ENCODE data around the gene ARL15.

DNA sequence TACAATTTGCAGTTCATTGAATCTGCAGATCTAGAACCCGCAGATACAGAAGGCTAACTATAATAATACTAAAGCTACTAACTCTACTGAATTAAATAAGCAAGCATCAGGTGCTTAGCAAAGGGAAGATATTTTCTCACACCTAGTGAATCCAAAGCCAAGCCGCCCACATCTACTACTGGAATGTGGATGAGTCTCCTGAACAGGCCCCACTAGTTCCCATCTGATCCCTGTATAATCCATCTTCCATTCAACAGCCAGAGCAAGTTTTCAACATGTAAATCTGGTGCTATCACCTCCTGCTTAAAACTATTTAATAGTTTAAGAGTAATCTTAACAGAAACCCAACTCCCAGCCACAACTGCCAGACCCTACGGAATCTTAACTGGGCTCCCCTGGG lies 18.9 kb downstream of the ARL15 start:
- TF ChIP-seq CREB1 (IDR thresholded peaks at IDR 0.05; ENCODE audit: low read depth) (no peak), CEBPB (IDR thresholded peaks at IDR 0.05) (no peak), TAF1 (IDR thresholded peaks at IDR 0.05; ENCODE audit: low read depth) (no peak), TCF12 (IDR thresholded peaks at IDR 0.05; ENCODE audit: low read depth) (no peak), YY1 (IDR thresholded peaks at IDR 0.05; ENCODE audit: low read depth) (no peak), TEAD4 (IDR thresholded peaks at IDR 0.05) (no peak)
- TF ChIP-seq, protein P1, sequence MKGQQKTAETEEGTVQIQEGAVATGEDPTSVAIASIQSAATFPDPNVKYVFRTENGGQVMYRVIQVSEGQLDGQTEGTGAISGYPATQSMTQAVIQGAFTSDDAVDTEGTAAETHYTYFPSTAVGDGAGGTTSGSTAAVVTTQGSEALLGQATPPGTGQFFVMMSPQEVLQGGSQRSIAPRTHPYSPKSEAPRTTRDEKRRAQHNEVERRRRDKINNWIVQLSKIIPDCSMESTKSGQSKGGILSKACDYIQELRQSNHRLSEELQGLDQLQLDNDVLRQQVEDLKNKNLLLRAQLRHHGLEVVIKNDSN (IDR thresholded peaks at IDR 0.05), result no peak

Measured in Ishikawa (cell line).